ENCODE results near the gene TNS3.

The TNS3 gene

DNA sequence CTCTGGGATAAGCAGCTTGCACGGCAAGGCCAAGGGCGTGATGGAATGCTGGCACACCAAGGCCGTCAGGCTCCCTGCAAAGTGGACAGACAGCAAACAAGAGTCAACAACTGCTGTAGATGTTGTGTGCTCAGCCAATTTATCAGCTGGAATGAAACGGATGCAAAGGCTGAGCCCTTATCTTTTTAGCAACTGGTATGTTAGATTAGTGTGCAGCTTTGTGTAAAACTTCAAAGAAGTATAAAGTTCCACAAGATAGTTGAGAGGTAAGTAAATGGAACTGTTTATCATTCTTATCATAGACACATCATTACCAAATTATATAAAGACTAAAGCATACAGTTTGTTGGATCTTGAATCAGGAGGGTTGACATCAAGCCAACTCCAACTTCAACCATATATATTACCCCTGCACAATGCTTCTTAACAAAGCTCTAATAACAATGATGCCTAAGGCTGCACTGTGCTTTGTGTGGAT lies 289.0 kb downstream of the TNS3 start:
- no peak for DNase-seq

DNA sequence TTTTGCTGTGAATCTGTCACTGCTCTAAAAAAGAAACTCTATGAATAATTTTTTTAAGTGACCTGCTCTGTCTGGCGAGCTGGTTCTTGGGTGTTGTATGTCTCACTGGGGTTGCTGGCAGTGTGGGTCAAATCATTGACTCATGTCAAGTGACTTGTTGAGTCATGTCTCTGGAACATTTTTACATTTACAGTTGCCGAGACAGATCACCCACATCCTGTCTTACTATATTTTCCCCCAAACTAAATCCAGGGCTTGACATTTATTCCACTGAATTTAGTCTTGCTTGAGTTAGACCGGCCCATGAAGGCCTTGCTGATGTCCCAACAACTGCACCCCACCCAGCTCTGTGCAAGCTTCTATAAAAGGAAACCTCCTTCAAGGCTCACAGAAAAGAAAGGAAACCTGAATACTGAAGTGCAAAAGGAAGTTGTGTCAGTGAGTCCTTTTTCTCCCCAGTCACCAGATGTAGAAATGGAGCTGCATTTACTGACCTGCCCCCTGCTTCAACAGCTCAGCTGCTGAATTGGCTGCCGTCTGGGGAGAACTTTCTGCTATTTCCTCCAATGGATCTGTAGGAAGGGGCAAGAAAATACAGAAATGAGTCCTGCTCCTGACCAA lies 290.3 kb downstream of the TNS3 start:
- DNase-seq = no peak

DNA sequence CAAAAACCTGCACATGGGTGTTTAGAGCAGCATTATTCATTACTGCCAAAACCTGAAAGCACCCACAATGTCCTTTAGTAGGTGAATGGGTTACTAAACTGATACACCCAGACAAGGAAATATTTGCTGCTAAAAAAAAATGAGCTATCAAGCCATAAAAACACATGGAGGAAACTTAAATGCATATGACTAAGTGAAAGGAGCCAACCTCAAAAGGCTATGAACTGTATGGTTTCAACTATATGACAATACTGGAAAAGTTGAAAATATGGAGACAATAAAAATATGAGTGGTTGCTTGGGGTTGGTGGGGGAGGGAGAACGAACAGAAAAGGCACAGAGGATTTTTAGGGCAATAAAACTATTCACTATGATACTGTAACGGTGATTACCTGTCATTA lies 291.0 kb downstream of the TNS3 start:
- no peak for DNase-seq

DNA sequence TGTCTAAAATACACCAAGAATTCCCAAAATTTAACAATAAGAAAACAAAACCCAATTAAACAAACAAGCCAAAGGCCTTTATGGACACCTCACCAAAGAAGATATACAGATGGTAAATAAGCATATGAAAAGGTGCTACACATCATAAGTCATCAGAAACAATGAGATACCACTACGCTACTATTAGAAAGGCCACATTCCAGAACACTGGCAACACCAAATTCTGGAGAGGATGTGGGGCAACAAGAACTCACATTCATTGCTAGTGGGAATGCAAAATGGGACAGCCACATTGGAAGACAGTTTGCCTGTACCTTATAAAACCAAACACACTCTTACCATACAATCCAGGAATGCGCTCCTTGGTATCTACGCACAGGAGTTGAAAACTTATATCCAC lies 291.4 kb downstream of the TNS3 start:
- no peak for DNase-seq

DNA sequence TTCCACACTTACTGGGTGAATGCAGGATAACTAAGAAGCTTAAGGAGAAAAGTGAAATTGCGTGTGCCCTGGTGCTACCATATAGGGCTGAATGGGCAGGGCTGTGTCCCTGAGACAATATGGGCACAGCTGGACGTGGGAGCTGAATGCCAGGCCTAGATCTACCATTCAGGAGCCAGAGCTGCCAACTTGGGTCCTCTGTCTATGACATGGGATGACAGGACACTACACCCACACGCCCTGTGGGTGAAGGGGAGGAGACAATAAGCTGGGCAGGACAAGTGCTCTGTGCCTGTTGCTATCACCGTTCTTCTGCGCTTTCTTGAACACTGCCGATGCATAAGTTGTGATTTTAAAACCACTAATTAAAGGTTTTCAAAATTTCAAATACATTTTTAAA lies 293.9 kb downstream of the TNS3 start:
- no peak for DNase-seq

DNA sequence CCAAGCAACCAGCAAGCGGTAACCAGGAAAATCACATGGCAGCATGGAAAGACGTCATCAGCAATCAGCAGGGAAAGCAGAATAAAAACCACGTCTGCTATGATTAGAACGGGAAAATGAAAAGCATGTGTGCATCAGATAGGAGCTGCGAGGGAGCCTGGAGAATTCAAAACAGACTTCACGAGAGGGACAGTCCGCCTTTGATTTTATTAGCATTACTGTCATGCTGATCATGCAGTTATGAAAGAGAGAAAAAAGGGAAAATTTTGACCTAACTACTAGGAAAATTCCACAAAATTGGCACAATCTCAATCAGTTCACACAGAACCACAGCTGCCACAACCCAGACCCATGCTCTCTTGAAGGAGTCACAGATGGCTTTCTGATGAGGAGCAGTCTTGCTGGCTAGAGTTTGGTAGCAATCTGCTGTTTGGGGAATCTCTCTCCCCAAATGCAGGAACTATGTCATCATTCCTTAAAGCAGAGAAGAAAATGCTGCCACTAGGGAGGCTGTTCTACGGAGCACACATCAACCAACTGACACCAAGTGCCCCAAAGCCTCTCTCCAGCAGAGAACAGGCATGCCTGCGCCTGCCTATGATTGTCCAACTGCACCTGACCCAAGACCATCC lies 295.9 kb downstream of the TNS3 start:
- no peak for DNase-seq

DNA sequence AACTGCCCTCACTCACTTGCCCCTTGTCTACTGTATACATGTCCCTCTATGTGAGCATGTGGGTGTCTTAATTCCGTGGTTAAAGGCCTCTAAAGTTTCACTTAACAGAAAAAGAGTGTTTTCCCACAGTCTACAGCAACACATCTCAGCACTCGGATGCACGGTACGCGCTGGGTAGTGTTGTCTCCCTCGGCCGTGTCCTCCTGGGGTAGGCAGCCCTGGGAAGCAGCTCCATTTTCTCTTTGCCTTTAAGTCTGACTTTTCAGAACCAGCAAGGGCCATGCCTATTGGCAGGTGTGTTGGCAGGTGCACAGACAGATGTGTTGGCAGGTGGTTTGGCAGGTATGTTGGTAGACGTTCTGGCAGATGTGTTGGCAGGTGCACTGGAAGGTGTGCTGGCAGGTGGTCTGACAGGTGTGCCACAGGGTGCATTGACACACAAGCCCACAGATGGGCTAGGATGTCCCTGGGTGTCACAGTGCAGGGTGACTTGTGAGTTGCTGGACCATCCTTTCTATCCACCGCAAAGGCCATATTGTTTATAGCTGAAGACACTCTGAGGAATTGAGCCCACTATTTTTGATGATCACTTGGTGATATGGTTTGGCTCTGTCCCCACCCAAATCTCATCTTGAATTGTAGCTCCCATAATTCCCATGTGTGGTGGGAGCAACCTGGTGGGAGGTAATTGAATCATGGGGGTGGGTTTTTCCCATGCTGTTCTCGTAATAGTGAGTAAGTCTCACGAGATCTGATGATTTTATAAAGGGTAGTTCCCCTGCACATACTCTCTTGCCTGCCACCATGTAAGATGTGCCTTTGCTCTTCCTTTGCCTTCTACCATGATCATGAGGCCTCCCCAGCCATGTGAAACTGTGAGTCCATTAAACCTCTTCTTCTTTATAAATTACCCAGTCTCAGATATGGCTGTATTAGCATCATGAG lies 296.9 kb downstream of the TNS3 start:
- DNase-seq = no peak

DNA sequence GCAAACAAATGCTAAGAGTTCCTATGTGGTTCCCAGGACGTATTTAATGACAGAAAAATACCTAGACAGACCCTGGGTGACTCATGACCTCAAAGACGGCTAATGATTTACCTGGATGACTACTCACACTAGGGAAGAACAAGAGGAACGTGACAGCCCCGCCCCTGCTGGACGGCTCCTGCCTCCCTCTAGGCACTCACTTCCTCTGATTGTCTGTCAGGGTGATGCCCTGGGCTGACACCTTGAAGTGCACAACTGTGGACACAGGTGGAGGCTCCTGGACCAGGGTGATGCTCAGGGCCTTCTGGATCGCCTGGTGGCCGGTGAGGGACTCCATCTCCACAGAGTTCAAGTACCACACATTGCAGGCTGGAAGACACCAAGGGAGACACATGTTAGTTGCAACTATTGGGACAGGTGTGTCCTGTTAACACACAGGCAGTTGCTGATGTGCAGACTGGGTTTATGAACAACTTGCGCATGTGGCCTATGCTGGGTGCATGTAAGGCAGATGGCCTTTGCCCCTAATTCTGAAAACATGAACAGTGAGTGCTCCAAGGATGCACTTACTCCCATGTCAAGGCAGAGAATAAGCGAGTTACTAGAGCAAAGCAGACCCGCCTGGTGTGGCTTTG lies 298.3 kb downstream of the TNS3 start:
- DNase-seq = no peak

DNA sequence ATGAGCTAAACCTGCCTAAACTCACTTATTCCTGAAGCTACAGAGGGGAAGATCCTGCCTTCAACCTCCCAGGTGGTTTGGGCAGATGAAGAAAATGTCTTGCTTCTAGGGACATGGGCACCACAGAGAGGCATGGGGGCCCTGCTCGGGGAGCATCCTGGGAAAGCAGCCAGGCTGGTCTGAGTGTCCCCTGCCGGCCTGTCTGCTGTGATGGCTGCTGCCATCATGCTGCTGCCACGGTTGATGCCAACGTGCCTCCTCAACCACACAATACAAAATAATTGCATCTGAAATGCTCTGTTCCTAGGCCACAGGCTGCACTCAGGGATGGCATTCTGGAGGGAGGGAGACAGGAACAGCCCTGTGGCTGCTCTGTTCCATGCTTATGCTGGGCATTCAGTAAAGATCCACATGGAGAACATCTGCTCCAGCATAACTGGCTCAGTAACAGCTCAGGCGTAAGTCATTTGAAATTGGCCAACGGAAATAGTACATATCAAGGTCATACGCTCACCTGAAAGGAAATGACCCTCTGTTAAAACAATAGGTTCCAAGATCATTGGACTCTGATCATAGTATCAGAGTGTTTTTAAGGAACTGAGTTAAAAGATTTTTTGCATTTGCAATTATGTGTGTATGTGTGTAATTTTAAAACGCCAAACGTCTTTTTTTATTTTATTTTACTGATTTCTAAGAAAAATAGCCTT lies 299.0 kb downstream of the TNS3 start:
- no peak for DNase-seq

DNA sequence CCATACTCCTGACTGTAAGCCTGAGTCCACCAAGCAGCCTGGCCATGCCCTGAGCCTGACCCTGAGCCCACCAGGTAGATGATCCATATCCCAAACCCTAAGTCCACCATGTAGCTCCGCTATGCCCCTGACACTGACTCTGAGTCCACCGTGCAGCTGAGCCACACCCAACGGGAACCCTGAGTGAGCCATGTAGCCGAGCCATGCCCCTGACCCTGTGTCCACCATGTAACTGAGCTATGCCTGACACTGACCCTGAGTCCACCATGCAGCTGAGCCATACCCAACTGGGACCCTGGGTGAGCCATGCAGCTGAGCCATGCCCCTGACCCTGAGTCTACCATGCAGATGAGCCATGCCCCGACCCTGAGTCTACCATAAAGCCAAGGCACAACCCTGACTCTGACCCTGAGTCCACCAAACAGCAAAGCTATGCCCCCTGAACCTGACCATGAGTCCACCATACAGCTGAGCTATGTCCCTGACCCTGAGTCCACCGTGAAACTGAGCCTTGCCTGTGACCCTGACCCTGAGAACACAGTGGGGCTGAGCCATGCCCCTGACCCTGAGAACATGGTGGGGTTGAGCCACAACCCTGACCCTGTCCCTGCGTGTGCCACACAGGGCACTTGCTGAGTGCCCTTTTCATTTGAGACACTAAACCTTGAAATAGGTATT lies 299.8 kb downstream of the TNS3 start:
- DNase-seq = no peak

DNA sequence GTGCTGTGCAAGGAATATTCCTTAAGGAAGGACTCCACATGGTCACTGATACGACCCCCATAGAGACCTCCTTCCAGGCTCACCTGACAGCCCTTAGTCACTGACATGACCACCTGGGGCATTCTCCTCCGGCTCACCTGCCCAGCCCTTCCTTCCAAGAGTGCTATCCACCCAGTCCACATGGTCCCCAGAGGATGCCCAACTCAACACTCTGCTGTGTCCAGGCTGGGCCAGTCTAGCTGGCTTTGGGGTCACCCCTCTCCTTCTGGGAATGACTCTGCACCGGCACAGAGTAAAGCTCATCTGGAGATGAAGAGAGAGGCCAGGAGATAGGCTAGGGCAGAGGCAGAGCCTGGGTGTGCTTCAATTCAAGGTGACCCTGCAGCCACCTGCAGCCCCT lies 300.8 kb downstream of the TNS3 start:
- no peak for DNase-seq

DNA sequence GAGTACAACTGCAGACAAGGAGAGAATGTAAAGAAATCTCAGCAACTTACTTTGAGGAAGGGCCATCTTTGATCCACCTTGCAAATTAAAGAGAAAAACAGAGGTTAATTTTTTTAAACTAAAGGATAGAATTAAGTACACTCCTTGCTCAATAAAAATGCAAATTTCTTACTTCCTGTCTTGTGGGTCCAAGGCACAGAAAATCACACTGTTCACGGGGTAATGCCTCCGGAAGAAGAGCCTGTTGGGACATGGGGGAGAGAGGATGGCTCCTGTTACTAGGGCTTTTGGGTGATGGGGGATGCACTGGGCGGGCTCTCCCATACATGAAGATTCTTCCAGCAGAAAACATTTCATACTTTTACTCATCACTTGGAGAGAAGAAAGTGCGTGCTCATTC lies 301.8 kb downstream of the TNS3 start:
- DNase-seq = no peak

DNA sequence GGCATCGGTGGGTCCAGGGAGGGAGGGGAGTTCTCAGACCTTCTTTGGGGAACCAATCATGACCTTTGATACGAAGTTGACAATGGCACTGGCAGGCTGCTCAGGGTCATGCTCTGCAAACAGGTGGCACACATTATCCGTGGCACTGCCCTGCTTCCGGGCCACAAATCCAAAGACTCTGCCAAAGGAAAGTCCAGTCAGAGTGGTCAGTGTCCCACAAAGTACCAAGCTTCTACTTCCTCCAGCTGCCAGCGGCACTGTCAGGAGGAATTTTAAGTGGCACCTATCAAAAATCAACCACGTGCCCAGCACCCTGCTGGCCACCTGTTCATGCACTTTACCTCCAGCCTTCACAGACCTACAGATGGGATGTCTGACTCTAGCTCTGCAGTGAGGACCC lies 303.9 kb downstream of the TNS3 start:
- DNase-seq = no peak

DNA sequence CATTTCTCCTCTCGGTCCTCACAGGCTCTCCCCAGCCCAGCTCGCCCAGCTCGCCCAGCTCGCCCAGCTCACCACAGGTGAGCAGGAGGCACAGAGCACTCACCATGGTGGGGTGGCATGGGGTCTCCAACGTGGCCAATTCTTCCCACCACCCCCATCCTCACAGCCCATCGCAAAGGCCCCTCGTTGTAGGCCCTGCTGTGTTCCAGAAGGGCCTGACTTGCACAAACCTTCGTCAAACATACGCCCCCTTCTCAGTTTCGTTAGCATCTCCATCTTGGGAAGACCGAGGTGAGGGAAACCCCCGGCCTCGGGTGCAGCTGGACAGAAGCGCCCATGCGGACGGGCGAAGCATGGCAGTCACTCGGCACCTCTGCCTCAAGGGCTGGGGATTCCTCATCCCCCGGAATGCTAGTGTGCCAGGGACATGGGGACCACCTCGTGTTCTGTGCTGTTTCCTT lies 304.6 kb downstream of the TNS3 start:
- no peak for DNase-seq

DNA sequence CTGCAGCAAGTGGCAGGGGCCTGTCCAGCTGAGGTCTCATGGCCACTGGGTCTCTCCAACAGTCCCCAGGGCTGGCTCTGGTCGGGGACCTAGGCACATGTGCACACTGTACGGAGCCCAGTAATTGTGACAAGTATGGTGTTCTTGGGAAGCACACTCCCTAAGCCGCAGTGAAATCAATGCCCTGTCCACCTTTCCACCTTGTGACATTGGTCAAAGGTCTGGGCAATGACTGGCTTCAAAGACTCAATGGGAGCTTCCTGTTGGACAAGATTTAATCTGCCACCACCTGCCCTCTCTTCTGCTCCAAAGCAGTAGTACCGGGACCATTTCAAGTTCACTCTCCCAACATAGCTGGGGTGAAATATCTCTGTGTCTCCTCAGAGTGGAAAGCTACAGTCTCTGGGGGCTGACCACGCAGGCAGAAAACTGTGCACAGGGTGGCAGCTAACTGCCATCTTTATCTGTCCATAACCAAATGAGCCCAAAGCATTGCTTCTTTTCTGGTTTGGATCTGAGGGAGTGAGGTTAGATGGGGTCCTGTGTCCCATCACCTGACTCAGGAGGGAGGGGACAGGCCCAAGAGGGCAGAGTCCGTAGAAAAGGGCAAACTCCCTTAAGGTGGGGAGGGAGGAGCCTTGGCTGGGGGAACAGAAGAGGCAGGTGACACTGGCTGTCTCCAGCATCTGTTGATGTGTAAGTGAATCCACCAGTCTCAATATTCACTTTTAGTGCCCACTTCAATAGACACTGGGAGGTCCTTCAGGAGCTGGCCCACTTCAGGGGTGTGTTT lies 307.7 kb downstream of the TNS3 start:
- no peak for DNase-seq

DNA sequence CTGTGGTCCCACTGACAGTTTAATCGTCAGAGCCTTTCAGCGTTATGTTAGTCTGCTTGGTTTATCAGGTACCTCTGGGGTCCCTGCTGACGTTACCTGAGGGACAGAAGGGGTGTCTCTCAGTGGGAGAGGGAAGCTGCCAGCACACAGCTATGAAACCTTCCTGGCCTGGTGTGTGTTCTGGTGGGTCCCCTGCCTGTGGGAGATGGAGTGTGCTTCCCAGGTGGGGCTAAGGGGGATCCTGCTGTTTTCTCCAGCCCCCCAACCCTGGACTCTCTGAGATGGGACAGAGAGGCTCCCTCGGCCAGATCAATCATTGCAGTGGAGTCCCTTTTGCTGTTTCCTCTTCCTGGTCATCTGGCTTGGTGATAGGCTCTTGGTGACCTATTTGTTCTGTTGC lies 308.8 kb downstream of the TNS3 start:
- no peak for DNase-seq

DNA sequence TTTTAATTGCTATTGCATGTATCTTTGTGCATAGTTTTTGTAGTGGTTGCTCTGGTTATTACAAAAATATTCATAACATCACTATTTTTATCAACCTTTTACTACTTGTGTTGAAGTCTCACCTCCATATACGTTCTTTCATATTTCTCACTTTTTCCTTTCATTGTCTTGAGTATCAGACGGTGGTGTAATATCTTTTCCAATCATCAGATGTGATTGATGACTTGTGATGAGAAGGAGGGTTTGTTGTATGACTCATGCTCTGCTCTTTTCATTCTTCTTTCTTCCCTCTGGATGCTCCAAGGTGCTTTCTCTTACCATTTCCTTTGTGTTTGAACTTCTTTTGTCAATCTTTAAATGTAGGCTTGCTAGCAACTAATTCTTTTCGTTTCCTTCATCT lies 310.2 kb downstream of the TNS3 start:
- no peak for DNase-seq

DNA sequence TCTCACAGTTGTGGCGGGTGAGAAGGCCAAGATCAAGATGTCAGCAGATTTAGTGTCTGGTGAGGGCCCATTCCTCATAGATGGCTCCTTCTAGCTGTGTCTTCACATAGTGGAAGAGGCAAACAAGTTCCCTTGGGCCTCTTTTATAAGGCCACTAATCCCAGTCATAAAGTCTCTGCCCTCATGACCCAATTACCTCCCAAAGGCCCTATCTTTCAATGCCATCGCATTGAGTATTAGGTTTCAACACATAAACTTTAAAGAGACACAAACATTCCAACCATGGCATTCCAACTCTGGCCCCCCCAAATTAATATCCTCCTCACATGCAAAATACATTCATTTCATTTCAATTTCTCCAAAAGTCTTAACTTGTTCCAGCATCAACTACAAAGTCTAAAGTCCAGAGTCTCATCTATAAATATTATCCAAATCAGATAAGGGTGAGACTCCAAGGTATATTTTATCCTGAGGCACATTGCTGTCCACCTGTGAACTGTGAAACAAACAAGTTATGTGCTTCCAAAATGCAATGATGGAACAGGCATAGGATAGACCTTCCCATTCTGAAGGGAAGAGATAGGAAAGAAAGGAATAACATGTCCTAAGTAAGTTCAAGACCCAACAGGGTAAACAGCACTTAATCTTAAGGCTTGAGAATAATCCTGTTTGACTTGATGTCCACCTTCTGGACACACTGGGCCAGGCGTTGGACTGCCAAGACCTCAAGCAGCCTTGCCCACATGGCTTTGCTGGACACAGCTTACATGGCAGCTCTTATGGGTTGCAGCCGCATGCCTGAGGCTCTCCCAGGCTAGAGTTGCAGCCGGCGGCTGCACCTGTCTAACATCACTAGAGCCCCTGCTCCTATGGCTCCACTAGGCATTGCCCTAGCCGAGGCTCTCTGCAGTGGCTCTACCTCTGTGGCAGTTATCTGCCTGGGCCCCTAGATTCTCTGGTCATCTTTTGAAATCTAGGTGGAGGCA lies 312.8 kb downstream of the TNS3 start:
- DNase-seq = no peak

DNA sequence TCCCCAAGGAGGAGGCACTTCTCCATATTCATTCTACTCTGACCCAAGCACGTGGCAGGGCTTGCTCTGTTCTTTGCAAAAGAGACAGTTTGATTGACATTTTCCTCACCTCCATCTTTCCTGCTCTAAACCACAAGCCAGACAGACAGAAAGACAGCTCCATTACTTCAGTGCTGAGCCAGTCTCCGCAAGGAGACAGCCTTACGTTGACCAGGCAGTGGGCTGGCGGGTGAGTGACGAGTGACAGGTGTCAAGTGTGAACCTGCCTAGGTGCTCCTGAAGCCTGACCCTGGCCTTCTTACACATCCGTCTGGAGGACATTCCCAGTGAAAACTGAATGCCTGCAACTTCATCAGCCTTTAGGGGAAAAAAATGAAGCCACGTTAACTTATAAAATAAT lies 314.6 kb downstream of the TNS3 start:
- peak; percentile 32 for DNase-seq

DNA sequence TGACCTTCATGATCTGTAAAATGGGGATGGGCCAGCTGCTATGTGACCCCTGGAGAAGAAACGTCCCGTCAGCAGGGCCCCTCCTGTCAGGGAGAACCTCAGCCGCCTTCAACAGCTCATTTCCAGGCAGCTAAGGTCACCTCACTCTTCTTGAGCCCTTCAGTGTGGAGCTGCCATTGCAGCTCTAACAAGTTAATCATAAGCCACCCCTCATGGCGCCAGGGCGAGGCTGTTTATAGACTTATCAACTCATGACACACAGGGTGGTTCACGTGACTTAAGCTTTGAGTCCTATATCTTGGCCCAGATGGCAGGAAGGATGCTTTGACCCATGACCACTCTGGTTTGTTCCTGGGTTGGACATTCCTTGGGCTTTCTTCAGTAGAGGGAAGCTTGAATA lies 315.1 kb downstream of the TNS3 start:
- DNase-seq = peak; percentile 28
